Right ventricle myocardium superior (tissue), 1 donor: Measurements from ENCODE around the gene TNFAIP2. TPM values are rescaled to one million over a fixed set of nuclear protein-coding genes. Genes with fewer than 3 reads are reported as not detected.
"Not testable (repeated sequence)": the region's sequence is repeated elsewhere in the genome, so short reads cannot be mapped to it uniquely, and the experiment has no call there.

Experiments
- ATAC-seq: fragments of 200-7000 bp; cut with Tn5 transposase; one replicate; pipeline ENCODE4 v1.9.1; 2020; ENCODE audit warnings: mild to moderate bottlenecking; ENCODE audit not compliant: poor library complexity
- DNase-seq: peaks from one replicate; pipeline ENCODE4 v3.0.0-alpha.2; 2020
- intact Hi-C: fragments of 100-400 bp; cut with DNase I; formaldehyde crosslinking; loops from one replicate; pipeline ENCODE4 v1.11.2; 2022
- total RNA-seq: library from RNA; stranded (reverse); fragmentation: NEBNext Ultra II Directional; extraction: Animal tissue kit (Norgen Biotek cat#: 25700); gene quantifications from one replicate; pipeline ENCODE4 v1.2.1, GENCODE V29; 2021
- donor health status: DM: no; HTN: yes; CAD: no; lungs with severe emphysema.

The TNFAIP2 gene
- total RNA-seq, 1 donor from 2014 or later: 46.7 TPM

GRCh38 chr14:103140316-103141109 is 17.3 kb downstream of the TNFAIP2 start:
- DNase-seq: no peak
- ATAC-seq: no peak
- intact Hi-C loops: no loop called here

GRCh38 chr14:103141117-103141796 is 18.0 kb downstream of the TNFAIP2 start:
- DNase-seq (no peak), ATAC-seq (no peak)
- intact Hi-C loops: no loop called here

GRCh38 chr14:103142026-103142425 is 18.8 kb downstream of the TNFAIP2 start:
- intact Hi-C loops: no loop called here
- no peak for ATAC-seq

GRCh38 chr14:103142721-103143302 is 19.6 kb downstream of the TNFAIP2 start:
- intact Hi-C loops: no loop called here
- DNase-seq: no peak
- no peak for ATAC-seq

More at GRCh38 chr14:103142026-103142425, 18.8 kb downstream of the TNFAIP2 start:
- DNase-seq: no peak

GRCh38 chr14:103143506-103143905 is 20.2 kb downstream of the TNFAIP2 start:
- DNase-seq (no peak), ATAC-seq (no peak)
- intact Hi-C loops: no loop called here

- intact Hi-C loops: no loop called here
- no peak for DNase-seq
- ATAC-seq: no peak
Observed at GRCh38 chr14:103144085-103144484, 20.8 kb downstream of the TNFAIP2 start.

GRCh38 chr14:103146141-103146709 is 23.0 kb downstream of the TNFAIP2 start:
- no peak for ATAC-seq

GRCh38 chr14:103149351-103150237 is 26.3 kb downstream of the TNFAIP2 start:
- ATAC-seq: no peak
- DNase-seq: no peak

More at GRCh38 chr14:103146141-103146709, 23.0 kb downstream of the TNFAIP2 start:
- intact Hi-C loops: no loop called here
- DNase-seq: no peak

GRCh38 chr14:103151270-103151945 is 28.1 kb downstream of the TNFAIP2 start:
- DNase-seq: no peak
- no peak for ATAC-seq
- intact Hi-C loops: no loop called here

More at GRCh38 chr14:103149351-103150237, 26.3 kb downstream of the TNFAIP2 start:
- intact Hi-C loops: no loop called here

GRCh38 chr14:103155010-103155409 is 31.7 kb downstream of the TNFAIP2 start:
- intact Hi-C loops: no loop called here
- peak; percentile 89 for DNase-seq

GRCh38 chr14:103155416-103155815 is 32.2 kb downstream of the TNFAIP2 start:
- intact Hi-C loops, ATAC-seq, DNase-seq: not testable (repeated sequence)

More at GRCh38 chr14:103155010-103155409, 31.7 kb downstream of the TNFAIP2 start:
- ATAC-seq: peak; percentile 99

GRCh38 chr14:103155826-103156394 is 32.6 kb downstream of the TNFAIP2 start:
- intact Hi-C loops: no loop called here
- ATAC-seq: no peak
- DNase-seq: no peak

- ATAC-seq (no peak), DNase-seq (no peak)
- intact Hi-C loops: no loop called here
Observed at GRCh38 chr14:103156651-103157378, 33.6 kb downstream of the TNFAIP2 start.

- no peak for DNase-seq
- ATAC-seq: no peak
Observed at GRCh38 chr14:103157969-103158368, 34.7 kb downstream of the TNFAIP2 start.

GRCh38 chr14:103158688-103159087 is 35.4 kb downstream of the TNFAIP2 start:
- intact Hi-C loops: no loop called here
- DNase-seq: no peak
- ATAC-seq: no peak

More at GRCh38 chr14:103157969-103158368, 34.7 kb downstream of the TNFAIP2 start:
- intact Hi-C loops: no loop called here

- no peak for ATAC-seq
- intact Hi-C loops: no loop called here
- no peak for DNase-seq
Observed at GRCh38 chr14:103160321-103161053, 37.2 kb downstream of the TNFAIP2 start.
